Breast epithelium (tissue), 3 donors: Measurements from ENCODE around the gene FHOD3.

Experiments used
- POLR2A ChIP-seq: fragments of 450-650 bp; IDR thresholded peaks from one replicate; pipeline ENCODE4 v1.6.1; 2016; ENCODE audit warnings: antibody characterized with exemption, mild to moderate bottlenecking, moderate library complexity
- POLR2AphosphoS5 ChIP-seq, 3 donors: sonication (generic); formaldehyde crosslinking; IDR thresholded peaks; one replicate each; pipeline ENCODE4 v1.6.1; 2017; ENCODE audit warnings: antibody characterized with exemption in 3 of 3
- TF ChIP-seq, protein P1 (sequence below), 3 donors: fragments of 450-650 bp; IDR thresholded peaks; one replicate each; pipeline ENCODE4 v1.5.1; 2016 to 2017; ENCODE audit warnings: antibody characterized with exemption in 3 of 3, mild to moderate bottlenecking in 3 of 3, moderate library complexity in 3 of 3

DNA sequence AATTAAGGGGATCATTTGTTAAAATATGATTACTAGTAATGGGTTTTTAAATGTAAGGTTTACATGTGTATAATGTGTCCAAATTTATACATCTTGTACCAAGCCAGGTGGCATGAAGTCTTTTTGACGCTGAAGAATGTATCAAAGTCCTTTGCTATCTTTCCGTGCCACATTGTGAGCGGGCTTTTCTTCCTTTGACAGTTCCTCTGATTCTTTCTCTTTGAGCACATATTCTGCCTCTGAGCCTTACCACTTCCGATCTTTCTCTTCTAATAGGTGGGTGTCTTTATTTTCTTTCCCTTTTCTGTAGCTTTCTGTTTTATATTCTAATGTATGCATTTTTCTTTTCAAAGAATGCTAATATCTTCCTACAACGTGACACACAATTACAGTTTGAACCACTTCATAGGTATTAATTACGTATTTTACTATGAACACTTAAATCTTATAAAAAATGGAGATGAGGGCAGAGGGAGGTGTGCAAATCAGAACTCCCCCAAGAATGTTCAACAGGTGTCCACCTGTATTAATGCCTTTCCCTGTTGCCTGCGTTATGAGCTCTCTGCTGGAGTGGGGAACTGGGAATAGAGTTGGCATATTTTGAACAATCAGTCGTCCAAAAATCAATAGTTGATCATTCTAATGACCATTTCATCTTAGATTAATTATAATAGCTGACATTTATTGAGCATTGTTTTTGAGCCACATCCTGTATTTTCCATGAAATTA lies 355.8 kb downstream of the FHOD3 start:
- TF ChIP-seq, protein P1, sequence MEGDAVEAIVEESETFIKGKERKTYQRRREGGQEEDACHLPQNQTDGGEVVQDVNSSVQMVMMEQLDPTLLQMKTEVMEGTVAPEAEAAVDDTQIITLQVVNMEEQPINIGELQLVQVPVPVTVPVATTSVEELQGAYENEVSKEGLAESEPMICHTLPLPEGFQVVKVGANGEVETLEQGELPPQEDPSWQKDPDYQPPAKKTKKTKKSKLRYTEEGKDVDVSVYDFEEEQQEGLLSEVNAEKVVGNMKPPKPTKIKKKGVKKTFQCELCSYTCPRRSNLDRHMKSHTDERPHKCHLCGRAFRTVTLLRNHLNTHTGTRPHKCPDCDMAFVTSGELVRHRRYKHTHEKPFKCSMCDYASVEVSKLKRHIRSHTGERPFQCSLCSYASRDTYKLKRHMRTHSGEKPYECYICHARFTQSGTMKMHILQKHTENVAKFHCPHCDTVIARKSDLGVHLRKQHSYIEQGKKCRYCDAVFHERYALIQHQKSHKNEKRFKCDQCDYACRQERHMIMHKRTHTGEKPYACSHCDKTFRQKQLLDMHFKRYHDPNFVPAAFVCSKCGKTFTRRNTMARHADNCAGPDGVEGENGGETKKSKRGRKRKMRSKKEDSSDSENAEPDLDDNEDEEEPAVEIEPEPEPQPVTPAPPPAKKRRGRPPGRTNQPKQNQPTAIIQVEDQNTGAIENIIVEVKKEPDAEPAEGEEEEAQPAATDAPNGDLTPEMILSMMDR (IDR thresholded peaks at IDR 0.05), result no peak
- no peak for TF ChIP-seq POLR2A
- TF ChIP-seq POLR2AphosphoS5 (IDR thresholded peaks at IDR 0.05), result no peak
